Natural killer cell (primary cell): ENCODE data around the gene RRBP1. TPM values are rescaled to one million over a fixed set of nuclear protein-coding genes. Genes with fewer than 3 reads are reported as not detected.

Experiments
- ATAC-seq, 3 donors: fragments of 150-1000 bp in 2 of 3; fragments of 200-7000 bp in 1 of 3; cut with Tn5 transposase; 1 replicate in 1 of 3; 2 replicates in 2 of 3; pipeline ENCODE4 v1.10.0; 2021; ENCODE audit warnings: mild to moderate bottlenecking in 2 of 3, moderate library complexity in 2 of 3
- DNase-seq, 2 donors: peaks; one replicate each; pipeline versions ENCODE4 v3.0.0 to v3.0.0-alpha.2; 2013 to 2021; ENCODE audit warnings: mixed read lengths in 1 of 2
- H3K27ac ChIP-seq: one replicate; pipeline ENCODE4 v1.5.1; 2013; ENCODE audit warnings: mild to moderate bottlenecking, low read length
- H3K27me3 ChIP-seq: one replicate; pipeline ENCODE4 v1.6.1; 2013; ENCODE audit warnings: low read length; ENCODE audit not compliant: control insufficient read depth, insufficient read depth
- H3K36me3 ChIP-seq: one replicate; pipeline ENCODE4 v1.6.1; 2013; ENCODE audit warnings: low read length; ENCODE audit not compliant: control insufficient read depth, insufficient read depth
- H3K4me1 ChIP-seq: one replicate; pipeline ENCODE4 v1.6.1; 2013; ENCODE audit warnings: low read length; ENCODE audit not compliant: control insufficient read depth, insufficient read depth
- H3K4me3 ChIP-seq: one replicate; pipeline ENCODE4 v1.5.1; 2013; ENCODE audit warnings: low read length
- H3K9me3 ChIP-seq: one replicate; pipeline ENCODE4 v1.6.1; 2013; ENCODE audit warnings: low read length; ENCODE audit not compliant: control insufficient read depth, insufficient read depth
- H3K27ac Mint-ChIP-seq, 2 donors: one replicate each; pipeline ENCODE4 v1.8.0; 2022; ENCODE audit warnings: mild to moderate bottlenecking in 2 of 2, mixed read lengths in 2 of 2, moderate library complexity in 1 of 2
- H3K27me3 Mint-ChIP-seq, 2 donors: one replicate each; pipeline ENCODE4 v1.8.0; 2022; ENCODE audit warnings: low read depth in 2 of 2, mixed read lengths in 2 of 2
- H3K36me3 Mint-ChIP-seq: one replicate; pipeline ENCODE4 v1.8.0; 2022; ENCODE audit warnings: mixed read lengths
- H3K4me1 Mint-ChIP-seq, 2 donors: one replicate each; pipeline ENCODE4 v1.8.0; 2022; ENCODE audit warnings: mixed read lengths in 2 of 2
- H3K4me3 Mint-ChIP-seq: one replicate; pipeline ENCODE4 v1.8.0; 2022; ENCODE audit warnings: mild to moderate bottlenecking, moderate library complexity, mixed read lengths
- H3K9me3 Mint-ChIP-seq, 2 donors: one replicate each; pipeline ENCODE4 v1.8.0; 2022; ENCODE audit warnings: mixed read lengths in 2 of 2
- CTCF ChIP-seq: fragments of 200-600 bp; IDR thresholded peaks from one replicate; pipeline ENCODE4 v1.8.0; 2022; ENCODE audit warnings: antibody characterized with exemption
- WGBS: methylation state at CpG from one replicate; pipeline ENCODE4 v1.1.7; 2013; ENCODE audit warnings: missing lambda C conversion rate; ENCODE audit not compliant: insufficient coverage; 5-methylcytosine and 5-hydroxymethylcytosine counted together
- intact Hi-C: fragments of 100-400 bp; cut with micrococcal nuclease; formaldehyde crosslinking; loops from one replicate; pipeline ENCODE4 v1.14.2; 2022
- total RNA-seq, 4 donors: library from RNA; stranded (reverse); fragments of 120-200 nt in 1 of 4; gene quantifications; one replicate each; pipeline versions ENCODE4 v1.2.3 to v1.2.4, GENCODE V29; 2013 to 2022

The RRBP1 gene
- total RNA-seq, 3 donors from 2014 or later (not counting 1 experiment from before 2014, with no cell fraction given): 88.3 to 95.4 (median 90.1) TPM

GRCh38 chr20:17627101-17627955 is 54.7 kb downstream of the RRBP1 start:
- Histone ChIP-seq H3K36me3 (peaks cover 65% of the 10 kb centered on the region), H3K27me3 (no peaks in the 10 kb centered on the region), H3K4me1 (no peaks in the 10 kb centered on the region), H3K27ac (no peak overlapping the region), H3K4me3 (no peak overlapping the region), H3K9me3 (no peaks in the 10 kb centered on the region)
- Mint-ChIP-seq H3K4me3 (no peak overlapping the region), H3K27me3 (no peaks in the 10 kb centered on the region), H3K9me3 (no peaks in the 10 kb centered on the region), H3K27ac (peak overlapping the region in 1 of 2 donors; percentile 83), H3K4me1 (peaks cover 4 to 7% of the 10 kb centered on the region in 2 donors), H3K36me3 (no peaks in the 10 kb centered on the region)
- intact Hi-C loops: no loop called here
- DNase-seq: no peak
- ATAC-seq: no peak
- no peak for TF ChIP-seq CTCF
- 91% methylated on average over 27 of the region's 27 CpGs for WGBS

GRCh38 chr20:17626217-17627007 is 55.6 kb downstream of the RRBP1 start:
- Histone ChIP-seq H3K4me3 (no peak overlapping the region), H3K4me1 (no peaks in the 10 kb centered on the region), H3K36me3 (peaks cover 68% of the 10 kb centered on the region), H3K9me3 (no peaks in the 10 kb centered on the region), H3K27me3 (no peaks in the 10 kb centered on the region), H3K27ac (no peak overlapping the region)
- no peak for TF ChIP-seq CTCF
- Mint-ChIP-seq H3K27me3 (no peaks in the 10 kb centered on the region), H3K4me1 (peaks cover 4 to 7% of the 10 kb centered on the region in 2 donors), H3K36me3 (no peaks in the 10 kb centered on the region), H3K9me3 (no peaks in the 10 kb centered on the region), H3K27ac (peak overlapping the region in 1 of 2 donors; percentile 34), H3K4me3 (no peak overlapping the region)
- 95% methylated on average over 18 of the region's 18 CpGs for WGBS
- intact Hi-C loops: no loop called here
- no peak for DNase-seq
- ATAC-seq: no peak

- H3K4me1 Mint-ChIP-seq: peaks cover 4 to 7% of the 10 kb centered on the region in 2 donors
- ATAC-seq (no peak), DNase-seq (no peak)
- Histone ChIP-seq H3K27me3 (no peaks in the 10 kb centered on the region), H3K27ac (no peak overlapping the region), H3K9me3 (no peaks in the 10 kb centered on the region), H3K4me3 (no peak overlapping the region), H3K36me3 (peaks cover 76% of the 10 kb centered on the region), H3K4me1 (no peaks in the 10 kb centered on the region)
- no peaks in the 10 kb centered on the region for H3K36me3 Mint-ChIP-seq
- no peaks in the 10 kb centered on the region for H3K27me3 Mint-ChIP-seq
- H3K4me3 Mint-ChIP-seq: no peak overlapping the region
- H3K27ac Mint-ChIP-seq: peak overlapping the region in 1 of 2 donors; percentile 34
- no peaks in the 10 kb centered on the region for H3K9me3 Mint-ChIP-seq
- intact Hi-C loops: no loop called here
- WGBS: 97% methylated on average over 27 of the region's 27 CpGs
- no peak for TF ChIP-seq CTCF
These were observed 56.6 kb downstream of the RRBP1 start for GRCh38 chr20:17625246-17626051.
